ENCODE data around the gene CORO6.

DNA sequence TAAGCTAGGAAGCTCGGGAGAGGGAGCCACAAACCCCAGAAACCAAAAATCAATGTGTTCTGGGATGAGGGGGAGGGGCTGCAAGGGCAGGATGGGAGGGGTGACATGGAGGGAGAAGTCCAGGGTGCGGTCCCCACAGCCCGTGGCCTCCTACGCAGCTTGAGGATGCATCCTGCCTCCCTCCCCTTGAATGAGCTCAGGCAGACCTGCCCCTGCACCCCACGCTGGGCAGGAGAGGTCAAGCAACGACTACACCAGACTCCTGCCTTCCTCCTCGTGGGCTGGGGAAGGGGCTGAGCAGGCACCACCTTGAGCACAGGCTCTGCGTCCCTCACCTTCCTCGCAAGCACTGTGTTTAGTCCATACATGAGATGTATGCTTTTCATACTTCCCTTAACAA lies 25.9 kb downstream of the CORO6 start:
- TF ChIP-seq, protein P1, sequence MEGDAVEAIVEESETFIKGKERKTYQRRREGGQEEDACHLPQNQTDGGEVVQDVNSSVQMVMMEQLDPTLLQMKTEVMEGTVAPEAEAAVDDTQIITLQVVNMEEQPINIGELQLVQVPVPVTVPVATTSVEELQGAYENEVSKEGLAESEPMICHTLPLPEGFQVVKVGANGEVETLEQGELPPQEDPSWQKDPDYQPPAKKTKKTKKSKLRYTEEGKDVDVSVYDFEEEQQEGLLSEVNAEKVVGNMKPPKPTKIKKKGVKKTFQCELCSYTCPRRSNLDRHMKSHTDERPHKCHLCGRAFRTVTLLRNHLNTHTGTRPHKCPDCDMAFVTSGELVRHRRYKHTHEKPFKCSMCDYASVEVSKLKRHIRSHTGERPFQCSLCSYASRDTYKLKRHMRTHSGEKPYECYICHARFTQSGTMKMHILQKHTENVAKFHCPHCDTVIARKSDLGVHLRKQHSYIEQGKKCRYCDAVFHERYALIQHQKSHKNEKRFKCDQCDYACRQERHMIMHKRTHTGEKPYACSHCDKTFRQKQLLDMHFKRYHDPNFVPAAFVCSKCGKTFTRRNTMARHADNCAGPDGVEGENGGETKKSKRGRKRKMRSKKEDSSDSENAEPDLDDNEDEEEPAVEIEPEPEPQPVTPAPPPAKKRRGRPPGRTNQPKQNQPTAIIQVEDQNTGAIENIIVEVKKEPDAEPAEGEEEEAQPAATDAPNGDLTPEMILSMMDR (IDR thresholded peaks at IDR 0.05), result no peak
- TF ChIP-seq POLR2A (IDR thresholded peaks at IDR 0.05), result no peak
